Activated naive CD8-positive, alpha-beta T cell treated with anti-CD3 and anti-CD28 coated beads for 36 hours (primary cell): ENCODE measurements around the gene DARS1. TPM values are rescaled to one million over a fixed set of nuclear protein-coding genes. Genes with fewer than 3 reads are reported as not detected.

ENCODE experiments used
- DNase-seq: peaks from one replicate; pipeline ENCODE4 v3.0.0; 2021
- H3K27ac Mint-ChIP-seq: one replicate; pipeline ENCODE4 v1.8.0; 2022; ENCODE audit warnings: mild to moderate bottlenecking, moderate library complexity, mixed read lengths
- H3K27me3 Mint-ChIP-seq: one replicate; pipeline ENCODE4 v1.8.0; 2022; ENCODE audit warnings: mild to moderate bottlenecking, mixed read lengths
- H3K36me3 Mint-ChIP-seq: one replicate; pipeline ENCODE4 v1.8.0; 2021; ENCODE audit warnings: mild to moderate bottlenecking, mixed read lengths
- H3K4me1 Mint-ChIP-seq: one replicate; pipeline ENCODE4 v1.8.0; 2021; ENCODE audit warnings: mixed read lengths
- H3K4me3 Mint-ChIP-seq: one replicate; pipeline ENCODE4 v1.8.0; 2022; ENCODE audit warnings: mild to moderate bottlenecking, moderate library complexity, mixed read lengths
- H3K9me3 Mint-ChIP-seq: one replicate; pipeline ENCODE4 v1.8.0; 2022; ENCODE audit warnings: mixed read lengths
- total RNA-seq, 2 experiments: library from RNA; stranded (reverse); gene quantifications; one replicate each; pipeline ENCODE4 v1.2.3, GENCODE V29; 2021

Gene DARS1
- total RNA-seq, 2 experiments from 2014 or later: 165 to 173 TPM

GRCh38 chr2:135949451-135950234 is 35.8 kb downstream of the DARS1 start:
- Mint-ChIP-seq H3K36me3 (peaks cover 56% of the 10 kb centered on the region), H3K27me3 (no peaks in the 10 kb centered on the region), H3K27ac (peak overlapping the region; percentile 20), H3K4me1 (peaks cover 49% of the 10 kb centered on the region), H3K9me3 (peaks cover 2% of the 10 kb centered on the region), H3K4me3 (no peak overlapping the region)
- no peak for DNase-seq

- peak; percentile 28 for DNase-seq
- peaks cover 2% of the 10 kb centered on the region for H3K9me3 Mint-ChIP-seq
- H3K4me3 Mint-ChIP-seq: no peak overlapping the region
- H3K27me3 Mint-ChIP-seq: no peaks in the 10 kb centered on the region
- H3K27ac Mint-ChIP-seq: peak overlapping the region; percentile 85
- peaks cover 50% of the 10 kb centered on the region for H3K36me3 Mint-ChIP-seq
- H3K4me1 Mint-ChIP-seq: peaks cover 50% of the 10 kb centered on the region
Observed at GRCh38 chr2:135948642-135949355, 36.6 kb downstream of the DARS1 start.

GRCh38 chr2:135948141-135948540 is 37.3 kb downstream of the DARS1 start:
- H3K4me1 Mint-ChIP-seq: peaks cover 50% of the 10 kb centered on the region
- DNase-seq: no peak
- peak overlapping the region; percentile 85 for H3K27ac Mint-ChIP-seq
- H3K36me3 Mint-ChIP-seq: peaks cover 52% of the 10 kb centered on the region
- H3K27me3 Mint-ChIP-seq: no peaks in the 10 kb centered on the region
- H3K4me3 Mint-ChIP-seq: no peak overlapping the region
- H3K9me3 Mint-ChIP-seq: peaks cover 2% of the 10 kb centered on the region

- H3K27me3 Mint-ChIP-seq: no peaks in the 10 kb centered on the region
- peaks cover 50% of the 10 kb centered on the region for H3K36me3 Mint-ChIP-seq
- no peak overlapping the region for H3K4me3 Mint-ChIP-seq
- no peak for DNase-seq
- H3K4me1 Mint-ChIP-seq: peaks cover 47% of the 10 kb centered on the region
- H3K27ac Mint-ChIP-seq: no peak overlapping the region
- H3K9me3 Mint-ChIP-seq: peaks cover 4% of the 10 kb centered on the region
Observed at GRCh38 chr2:135947483-135947882, 37.9 kb downstream of the DARS1 start.

GRCh38 chr2:135945526-135945925 is 39.9 kb downstream of the DARS1 start:
- DNase-seq: no peak
- H3K9me3 Mint-ChIP-seq: peaks cover 10% of the 10 kb centered on the region
- no peak overlapping the region for H3K27ac Mint-ChIP-seq
- H3K36me3 Mint-ChIP-seq: peaks cover 47% of the 10 kb centered on the region
- no peak overlapping the region for H3K4me3 Mint-ChIP-seq
- H3K4me1 Mint-ChIP-seq: peaks cover 43% of the 10 kb centered on the region
- H3K27me3 Mint-ChIP-seq: no peaks in the 10 kb centered on the region

GRCh38 chr2:135944625-135945024 is 40.8 kb downstream of the DARS1 start:
- Mint-ChIP-seq H3K4me1 (peaks cover 44% of the 10 kb centered on the region), H3K9me3 (peaks cover 10% of the 10 kb centered on the region), H3K27me3 (no peaks in the 10 kb centered on the region), H3K4me3 (no peak overlapping the region), H3K36me3 (peaks cover 55% of the 10 kb centered on the region), H3K27ac (no peak overlapping the region)
- no peak for DNase-seq

GRCh38 chr2:135942936-135943688 is 42.3 kb downstream of the DARS1 start:
- Mint-ChIP-seq H3K27me3 (no peaks in the 10 kb centered on the region), H3K4me1 (peaks cover 39% of the 10 kb centered on the region), H3K27ac (no peak overlapping the region), H3K36me3 (peaks cover 63% of the 10 kb centered on the region), H3K9me3 (peaks cover 12% of the 10 kb centered on the region), H3K4me3 (no peak overlapping the region)
- DNase-seq: no peak

- peaks cover 31% of the 10 kb centered on the region for H3K4me1 Mint-ChIP-seq
- H3K36me3 Mint-ChIP-seq: peaks cover 61% of the 10 kb centered on the region
Observed at GRCh38 chr2:135936524-135936923, 48.9 kb downstream of the DARS1 start.

GRCh38 chr2:135935914-135936313 is 49.5 kb downstream of the DARS1 start:
- H3K9me3 Mint-ChIP-seq: peaks cover 4% of the 10 kb centered on the region
- no peak overlapping the region for H3K27ac Mint-ChIP-seq
- DNase-seq: no peak
- peaks cover 65% of the 10 kb centered on the region for H3K36me3 Mint-ChIP-seq
- no peaks in the 10 kb centered on the region for H3K27me3 Mint-ChIP-seq
- peaks cover 32% of the 10 kb centered on the region for H3K4me1 Mint-ChIP-seq
- no peak overlapping the region for H3K4me3 Mint-ChIP-seq

More at GRCh38 chr2:135936524-135936923, 48.9 kb downstream of the DARS1 start:
- Mint-ChIP-seq H3K27ac (no peak overlapping the region), H3K27me3 (no peaks in the 10 kb centered on the region), H3K9me3 (peaks cover 6% of the 10 kb centered on the region), H3K4me3 (no peak overlapping the region)
- no peak for DNase-seq

- no peaks in the 10 kb centered on the region for H3K27me3 Mint-ChIP-seq
- H3K27ac Mint-ChIP-seq: peak overlapping the region; percentile 61
- no peak for DNase-seq
- H3K4me3 Mint-ChIP-seq: no peak overlapping the region
- peaks cover 18% of the 10 kb centered on the region for H3K4me1 Mint-ChIP-seq
- no peaks in the 10 kb centered on the region for H3K9me3 Mint-ChIP-seq
- H3K36me3 Mint-ChIP-seq: peaks cover 46% of the 10 kb centered on the region
Observed at GRCh38 chr2:135931776-135932443, 53.5 kb downstream of the DARS1 start.

GRCh38 chr2:135926605-135927004 is 58.8 kb downstream of the DARS1 start:
- H3K27me3 Mint-ChIP-seq: no peaks in the 10 kb centered on the region
- no peak overlapping the region for H3K4me3 Mint-ChIP-seq
- H3K9me3 Mint-ChIP-seq: no peaks in the 10 kb centered on the region
- H3K36me3 Mint-ChIP-seq: peaks cover 26% of the 10 kb centered on the region
- H3K4me1 Mint-ChIP-seq: peaks cover 6% of the 10 kb centered on the region
- H3K27ac Mint-ChIP-seq: no peak overlapping the region
- DNase-seq: no peak

- no peak for DNase-seq
- no peaks in the 10 kb centered on the region for H3K27me3 Mint-ChIP-seq
- H3K27ac Mint-ChIP-seq: no peak overlapping the region
- peaks cover 16% of the 10 kb centered on the region for H3K36me3 Mint-ChIP-seq
- no peaks in the 10 kb centered on the region for H3K9me3 Mint-ChIP-seq
- H3K4me1 Mint-ChIP-seq: peaks cover 2% of the 10 kb centered on the region
- H3K4me3 Mint-ChIP-seq: no peak overlapping the region
Observed at GRCh38 chr2:135925571-135925970, 59.9 kb downstream of the DARS1 start.

- H3K27me3 Mint-ChIP-seq: no peaks in the 10 kb centered on the region
- no peaks in the 10 kb centered on the region for H3K9me3 Mint-ChIP-seq
- peaks cover 7% of the 10 kb centered on the region for H3K36me3 Mint-ChIP-seq
- no peak overlapping the region for H3K4me3 Mint-ChIP-seq
- DNase-seq: no peak
- H3K4me1 Mint-ChIP-seq: peaks cover 6% of the 10 kb centered on the region
- no peak overlapping the region for H3K27ac Mint-ChIP-seq
Observed at GRCh38 chr2:135916207-135916606, 69.2 kb downstream of the DARS1 start.

- Mint-ChIP-seq H3K27ac (no peak overlapping the region), H3K9me3 (no peaks in the 10 kb centered on the region), H3K27me3 (no peaks in the 10 kb centered on the region), H3K4me3 (no peak overlapping the region), H3K4me1 (peaks cover 9% of the 10 kb centered on the region), H3K36me3 (peaks cover 12% of the 10 kb centered on the region)
- no peak for DNase-seq
Observed at GRCh38 chr2:135914485-135914884, 70.9 kb downstream of the DARS1 start.
